ENCODE measurements around the gene TXNDC17. TPM values are rescaled to one million over a fixed set of nuclear protein-coding genes. Genes with fewer than 3 reads are reported as not detected.

TXNDC17 gene
- total and polyA plus RNA-seq, 2 of the 8 experiments (the other 6 are each of a cell fraction or from before 2014, with no cell fraction given) = 182 to 410 TPM

GRCh38 chr17:6677946-6678345 is 37.1 kb downstream of the TXNDC17 start:
- Histone ChIP-seq H3K18ac (ENCODE audit: extremely low read depth, low read length) (no peak overlapping the region), H3K23me2 (ENCODE audit: low read depth, low read length) (no peaks in the 10 kb centered on the region), H2BK120ac (replicated peaks; ENCODE audit: low read depth, low read length) (no peak overlapping the region), H4K20me1 (replicated peaks in 1 of 2; ENCODE audit: control insufficient read depth in 1 of 2, insufficient read depth in 2 of 2, low read length in 2 of 2) (no peaks in the 10 kb centered on the region), H2AK5ac (ENCODE audit: low read depth, low read length) (no peak overlapping the region), H3K9ac (replicated peaks in 1 of 4; ENCODE audit: extremely low read depth in 1 of 4, low read depth in 3 of 4, low read length in 3 of 4) (no peak overlapping the region), H4K91ac (replicated peaks; ENCODE audit: insufficient read length, low read length) (no peak overlapping the region), H3K4me3 (ENCODE audit: extremely low read depth in 1 of 4, insufficient read depth in 2 of 4, low read depth in 3 of 4, low read length in 4 of 4) (no peak overlapping the region), H3K27ac (ENCODE audit: low read depth, low read length) (no peak overlapping the region), H3K23ac (ENCODE audit: insufficient read length) (no peak overlapping the region), H4K8ac (ENCODE audit: extremely low read depth, insufficient read depth, low read length) (no peak overlapping the region), H3K79me1 (ENCODE audit: low read depth, low read length) (no peaks in the 10 kb centered on the region), H2BK12ac (ENCODE audit: low read depth, low read length) (no peak overlapping the region), H2BK5ac (ENCODE audit: low read depth, low read length) (no peak overlapping the region), H2BK15ac (ENCODE audit: low read length) (no peak overlapping the region), H3K4me2 (ENCODE audit: insufficient read depth in 1 of 2, low read depth in 2 of 2, low read length in 2 of 2) (no peak overlapping the region), H3K27me3 (replicated peaks in 1 of 4; ENCODE audit: control insufficient read depth in 3 of 4, extremely low read depth in 1 of 4, insufficient read depth in 3 of 4, low read length in 3 of 4) (no peaks in the 10 kb centered on the region), H3K56ac (replicated peaks; ENCODE audit: insufficient read length, low read depth, low read length) (no peak overlapping the region), H3K4me1 (replicated peaks in 1 of 4; ENCODE audit: control insufficient read depth in 3 of 4, insufficient read depth in 4 of 4, low read length in 3 of 4) (no peaks in the 10 kb centered on the region; a peak in 1 of 7 replicates), H3K36me3 (ENCODE audit: control insufficient read depth in 2 of 4, insufficient read depth in 4 of 4, low read length in 3 of 4) (no peaks in the 10 kb centered on the region), H3K4ac (replicated peaks; ENCODE audit: insufficient read length, low read depth, low read length) (no peak overlapping the region), H3K9me3 (ENCODE audit: insufficient read depth in 2 of 2, low read depth in 1 of 2, low read length in 1 of 2) (no peaks in the 10 kb centered on the region), H2AFZ (ENCODE audit: low read length) (no peak overlapping the region), H2BK20ac (ENCODE audit: low read length) (no peak overlapping the region), H4K5ac (ENCODE audit: insufficient read length, low read depth, low read length) (no peak overlapping the region), H3K79me2 (ENCODE audit: control insufficient read depth in 1 of 2, insufficient read depth in 2 of 2, low read length in 2 of 2) (no peaks in the 10 kb centered on the region), H3K14ac (ENCODE audit: insufficient read length) (no peak overlapping the region)
- DNase-seq (ENCODE audit: low read depth in 1 of 2, low spot score in 2 of 2) = no peak
- POLR2A ChIA-PET (ENCODE audit: partially characterized antibody) = no interaction called here
- FAIRE-seq = no peak
- WGBS, 2 experiments (ENCODE audit: extremely low coverage in 1 of 2, insufficient coverage in 1 of 2, insufficient read length in 1 of 2, insufficient replicate concordance in 2 of 2, low coverage in 1 of 2, low lambda C conversion rate in 2 of 2, missing lambda C conversion rate in 1 of 2) = 94% methylated on average over 5 of the region's 7 CpGs; no CpG with 5 or more reads in 1 of the 2 experiments
- CTCF ChIA-PET (ENCODE audit: partially characterized antibody) = interaction anchor here (0.6 to 3.2 kb wide), 8 partner anchors 9 to 216 kb away, joined by 3 to 17 read pairs (median 3); no protein-coding TSS in a partner anchor
- no peak for TF ChIP-seq BRCA1 (IDR thresholded peaks at IDR 0.05; ENCODE audit: low read depth, low read length)
- no peak for TF ChIP-seq CREB1 (IDR thresholded peaks at IDR 0.05)
- no peak for TF ChIP-seq SIRT6 (IDR thresholded peaks at IDR 0.05; ENCODE audit: low read length)
- TF ChIP-seq POU5F1 (IDR thresholded peaks at IDR 0.05; ENCODE audit: low read depth, low read length) = no peak
